Hematopoietic multipotent progenitor cell treated with erythropoietin and hydrocortisone succinate and interleukin-3 and kit ligand, for 6 days (in vitro differentiated cells): ENCODE data around the gene ADGRB3.

Experiments
- DNase-seq: peaks from one replicate; pipeline ENCODE4 v3.0.0-alpha.2; 2015

ADGRB3 gene

DNA sequence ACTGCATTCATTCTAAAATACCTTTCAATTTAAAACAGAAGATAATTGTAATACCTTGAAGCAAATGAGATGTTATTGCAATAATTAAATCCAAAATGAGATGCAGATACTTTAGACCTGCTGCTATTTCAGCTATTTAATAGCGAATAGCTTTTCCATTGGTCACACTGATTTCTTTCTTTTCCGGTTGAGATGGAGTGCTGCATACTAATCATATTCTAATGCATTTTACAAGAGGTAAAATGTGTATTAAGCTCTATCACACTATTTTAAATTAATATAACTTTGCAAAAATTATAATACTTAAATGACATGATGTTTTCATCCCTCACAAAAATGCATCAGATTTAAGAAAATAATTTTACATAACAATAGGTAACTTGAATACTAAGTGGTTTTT lies 74.0 kb downstream of the ADGRB3 start:
- DNase-seq, result no peak

DNA sequence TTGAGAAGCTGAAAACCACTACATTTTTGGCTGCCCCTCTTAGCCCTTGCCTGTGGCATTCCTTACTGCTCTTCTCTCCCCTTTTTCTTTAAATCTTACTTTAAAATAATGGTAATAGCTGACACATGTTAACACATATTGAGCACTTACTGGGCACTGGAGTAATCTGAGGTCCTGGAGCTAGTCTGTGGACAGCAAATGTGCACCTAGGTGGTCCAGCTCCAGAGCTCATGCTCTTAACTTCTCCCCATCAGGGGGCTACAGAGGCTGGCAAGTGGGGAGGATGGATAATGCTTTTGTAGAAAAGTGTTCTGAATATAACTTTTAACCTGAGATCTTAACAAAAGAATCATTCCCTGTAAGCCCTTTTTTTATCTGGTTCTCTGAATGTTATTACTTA lies 74.8 kb downstream of the ADGRB3 start:
- no peak for DNase-seq

DNA sequence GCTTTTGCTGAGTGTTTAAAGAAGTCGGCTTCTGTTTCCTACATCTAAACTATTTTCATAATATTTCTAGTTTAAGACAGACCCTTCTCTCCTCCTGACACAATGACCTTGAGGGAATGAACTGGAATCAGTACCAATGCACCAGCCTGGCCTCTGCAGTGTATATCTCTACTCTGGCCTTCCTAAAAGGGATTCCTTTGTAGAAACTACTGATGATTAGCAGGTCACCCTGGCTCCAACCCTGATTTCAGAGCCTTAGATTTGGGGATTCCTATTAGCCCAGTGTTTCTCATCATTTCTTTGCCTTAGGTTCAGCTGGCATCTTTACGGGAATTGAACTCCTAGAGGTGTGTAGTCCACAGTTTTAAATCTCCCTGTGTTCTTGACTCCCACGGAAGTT lies 75.4 kb downstream of the ADGRB3 start:
- DNase-seq, result no peak

- DNase-seq, result no peak
Measured at GRCh38 chr6:68710916-68711315, 75.8 kb downstream of the ADGRB3 start.

DNA sequence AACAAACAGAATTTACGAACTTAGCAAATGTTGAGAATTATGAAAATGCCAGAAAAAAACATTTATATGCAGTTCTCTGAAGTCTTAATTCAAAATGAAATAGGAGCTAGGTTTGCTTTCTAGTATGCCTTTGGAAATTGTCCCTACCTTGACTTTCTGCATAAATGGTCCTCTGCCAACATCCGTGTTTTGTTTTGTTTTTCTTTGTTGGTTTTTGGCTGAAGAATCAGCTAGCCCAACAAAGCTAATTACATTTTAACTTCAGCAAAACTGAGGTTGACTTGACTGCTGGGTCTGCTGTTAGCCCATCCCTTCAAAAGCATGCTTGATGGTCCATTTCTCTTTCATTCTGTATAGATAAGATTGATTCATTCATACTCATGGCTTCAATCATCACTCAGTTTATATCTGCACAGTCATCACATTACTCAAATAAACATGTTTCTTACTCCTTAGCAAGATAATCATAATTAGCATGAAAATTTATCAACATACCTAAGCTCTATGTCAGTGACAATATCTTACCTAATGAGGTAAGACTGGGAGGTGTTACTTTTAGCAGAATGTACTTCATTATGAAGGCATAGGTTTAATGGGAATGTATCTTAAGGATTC lies 76.4 kb downstream of the ADGRB3 start:
- no peak for DNase-seq

DNA sequence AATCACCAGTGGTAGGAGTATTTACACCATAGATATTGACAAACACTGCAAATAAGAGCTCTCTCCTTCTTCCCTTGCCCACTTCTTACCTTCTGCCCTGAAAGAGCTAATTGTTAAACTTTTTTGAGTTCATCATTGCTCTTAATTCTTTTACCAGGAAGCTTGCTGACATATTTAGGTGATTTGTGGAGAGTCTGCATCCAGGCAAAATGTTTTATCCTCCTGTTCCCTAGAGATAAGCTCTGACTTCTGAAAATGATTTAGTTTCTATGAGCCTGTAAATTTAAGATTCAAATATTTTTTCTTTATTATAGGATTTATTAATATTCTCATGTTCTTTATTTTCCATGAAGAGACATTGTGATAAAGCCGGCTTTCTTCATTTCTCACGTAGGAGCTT lies 81.5 kb downstream of the ADGRB3 start:
- DNase-seq, result no peak

DNA sequence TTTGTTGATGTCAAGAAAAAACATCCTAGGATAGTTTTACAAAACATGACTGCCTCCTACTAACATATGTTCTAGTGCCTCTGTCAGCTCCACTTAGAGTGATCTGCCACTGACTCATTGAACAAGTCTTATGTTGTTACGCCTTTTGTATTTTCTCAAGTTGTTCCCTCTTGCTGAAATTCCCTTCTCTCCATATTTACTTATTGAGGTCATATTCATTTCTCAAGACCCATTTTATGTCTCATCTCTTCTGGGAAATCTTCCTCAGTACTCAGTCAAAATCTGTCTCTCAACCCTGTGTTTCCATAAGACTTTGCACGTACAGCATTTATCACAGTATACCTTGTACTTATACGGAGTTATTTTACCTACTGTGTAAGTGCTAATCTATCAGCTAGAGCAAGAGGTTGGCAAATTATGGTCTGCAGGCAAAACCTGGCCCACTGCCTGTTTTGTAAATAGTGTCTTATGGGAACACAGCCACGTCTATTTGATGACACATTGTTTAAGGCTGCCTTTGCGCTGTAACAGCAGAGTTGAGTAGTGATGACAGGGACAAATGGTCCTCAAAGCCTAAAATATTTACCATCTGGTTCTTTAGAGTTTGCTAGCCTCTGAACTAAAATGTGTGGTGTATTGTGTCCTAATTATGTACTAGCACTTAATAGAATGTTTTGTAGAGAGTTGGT lies 83.4 kb downstream of the ADGRB3 start:
- no peak for DNase-seq

DNA sequence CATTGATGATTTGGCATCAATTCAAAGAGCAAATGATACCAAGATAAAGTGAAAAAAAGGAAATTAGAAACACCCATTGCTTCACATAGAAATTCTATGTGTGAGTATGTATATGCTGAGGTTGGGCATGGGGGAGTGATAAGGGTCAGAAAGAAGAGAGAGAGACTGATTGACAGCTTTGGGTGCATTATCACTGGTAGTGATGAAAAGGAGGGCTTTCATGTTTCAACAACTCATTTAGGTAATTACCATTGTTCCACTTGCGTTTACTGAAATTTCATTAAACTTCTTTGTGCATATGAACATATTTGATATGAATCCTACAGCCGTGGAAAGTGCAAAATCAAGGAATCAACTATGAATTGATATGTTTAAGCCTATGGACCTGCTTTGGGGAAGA lies 84.7 kb downstream of the ADGRB3 start:
- no peak for DNase-seq

GRCh38 chr6:68722891-68723527 lies 87.9 kb downstream of the ADGRB3 start:
- DNase-seq, result no peak

DNA sequence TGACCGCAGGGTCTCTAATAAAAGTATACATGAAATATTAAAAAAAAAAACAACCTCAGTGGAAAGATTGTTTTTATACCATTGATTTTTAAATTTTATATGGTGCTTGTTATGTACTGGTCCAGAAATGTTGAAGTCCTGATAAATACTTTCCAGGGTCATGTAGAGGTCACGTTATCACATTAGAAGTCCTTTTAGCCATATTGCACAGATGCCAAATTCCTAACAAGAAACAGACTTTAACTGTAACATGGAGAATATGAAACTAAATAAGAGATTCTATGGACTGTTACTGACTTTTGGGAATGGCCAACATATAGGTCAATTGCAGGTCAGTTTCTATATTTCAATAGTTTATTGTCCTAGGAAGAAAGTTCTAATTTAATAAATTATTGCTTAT lies 89.0 kb downstream of the ADGRB3 start:
- DNase-seq, result no peak

- no peak for DNase-seq
Measured at GRCh38 chr6:68726337-68726736, 91.3 kb downstream of the ADGRB3 start.

DNA sequence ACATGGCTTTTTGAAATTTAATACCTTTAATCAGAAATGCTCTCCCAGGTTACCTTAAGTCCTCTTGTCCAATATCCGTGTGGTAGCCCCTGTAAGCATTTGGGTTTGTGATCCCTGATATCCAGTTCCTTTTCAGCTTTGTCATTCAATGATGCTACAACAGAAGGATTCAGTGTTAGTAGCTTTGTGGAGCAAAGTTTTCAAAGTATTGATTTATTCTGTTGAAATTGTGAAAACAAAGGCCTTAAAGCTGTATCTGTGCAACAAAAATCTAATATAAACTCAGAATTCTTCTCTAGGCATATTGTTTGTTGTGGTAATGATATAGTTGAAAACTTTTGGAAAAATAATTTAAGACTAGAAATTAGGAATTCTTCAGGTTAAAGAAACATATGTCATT lies 91.9 kb downstream of the ADGRB3 start:
- no peak for DNase-seq

DNA sequence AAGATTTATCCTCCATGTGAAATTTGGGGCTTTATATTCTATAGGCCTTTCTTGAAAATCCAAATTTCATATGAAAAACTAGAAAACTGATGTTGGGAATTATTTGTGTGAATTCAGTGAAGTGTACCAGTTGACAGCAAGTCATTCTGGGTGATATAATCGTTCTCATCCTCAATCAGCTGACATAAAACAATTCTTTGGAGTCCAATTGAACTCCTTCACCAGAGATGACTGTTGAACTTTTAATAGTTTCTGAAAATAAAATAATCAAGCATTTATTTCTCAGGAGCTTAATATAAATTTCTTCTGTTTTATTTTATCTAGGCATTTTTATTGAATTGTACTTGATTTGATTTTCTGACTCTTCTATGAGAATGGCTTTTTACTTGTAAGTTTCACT lies 92.6 kb downstream of the ADGRB3 start:
- no peak for DNase-seq

DNA sequence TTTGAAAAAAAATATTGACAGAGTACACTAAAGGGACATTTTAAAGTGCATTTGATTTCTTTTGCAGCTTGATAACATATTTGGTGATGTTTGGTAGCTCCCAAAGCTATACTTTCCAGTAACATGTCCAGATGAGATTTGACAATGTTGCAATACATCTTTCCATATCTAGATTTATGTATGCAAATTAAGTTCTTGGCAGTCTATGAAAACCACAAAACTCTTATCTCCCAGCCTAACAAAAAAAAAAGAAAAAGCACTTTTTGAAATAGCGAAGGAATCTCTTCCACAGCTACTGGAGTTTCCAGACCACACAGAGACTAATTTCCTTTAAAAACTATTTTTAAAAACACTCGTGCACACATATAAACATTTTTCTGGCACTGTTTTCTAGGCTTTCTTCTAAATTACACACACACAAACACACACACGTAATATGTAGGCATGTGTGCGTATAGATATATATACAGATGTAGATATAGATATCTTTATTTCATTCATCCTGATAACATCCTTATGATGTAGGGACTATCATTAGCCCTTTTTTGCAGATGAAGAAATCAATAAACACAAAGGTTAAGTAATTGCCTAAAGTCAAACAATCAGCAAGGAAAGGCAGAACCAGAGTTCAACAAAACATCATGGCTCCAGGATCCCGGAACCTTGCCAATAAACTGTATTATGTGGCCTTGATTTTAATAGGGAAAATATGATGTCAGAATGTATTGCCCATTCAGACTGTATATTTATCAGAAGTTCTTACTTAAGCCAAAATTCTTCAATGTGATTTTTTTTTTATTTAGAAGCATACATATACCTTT lies 93.3 kb downstream of the ADGRB3 start:
- DNase-seq, result peak; percentile 26

- DNase-seq, result no peak
Measured at GRCh38 chr6:68729377-68729903, 94.4 kb downstream of the ADGRB3 start.

DNA sequence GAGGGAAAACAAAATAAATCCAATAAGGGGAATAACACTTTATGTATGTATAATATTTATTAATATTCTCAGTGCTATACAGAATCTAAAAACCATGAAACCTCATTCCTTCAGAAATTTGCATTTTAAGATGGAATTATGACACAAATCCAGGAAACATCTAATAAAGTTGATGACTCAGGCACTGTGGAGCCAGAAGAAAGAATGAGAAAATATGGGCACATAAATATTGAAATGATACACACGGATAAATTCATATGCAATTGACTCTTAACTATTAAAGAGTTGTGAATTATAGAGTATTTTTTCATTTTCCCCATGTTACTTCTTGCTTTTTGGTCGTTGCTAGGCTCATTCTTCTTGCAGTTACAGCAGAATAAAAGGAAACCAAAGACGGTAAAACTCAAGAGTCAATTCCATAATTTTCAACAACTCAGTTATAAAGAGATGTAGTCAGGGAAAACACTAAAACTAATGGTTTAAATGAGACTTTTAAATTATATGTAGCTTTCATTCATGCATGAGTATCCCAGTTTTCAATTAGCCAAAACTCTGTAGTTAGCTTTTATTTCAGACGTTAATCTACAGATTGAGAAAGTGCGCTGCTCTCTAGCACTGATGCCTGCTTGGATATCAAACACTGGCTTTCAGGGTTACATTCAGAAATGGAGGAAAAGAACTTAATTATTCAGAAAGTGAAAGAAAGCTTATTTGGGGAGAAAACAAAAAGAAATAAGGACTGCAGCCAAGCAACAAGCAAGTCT lies 95.4 kb downstream of the ADGRB3 start:
- DNase-seq, result no peak

DNA sequence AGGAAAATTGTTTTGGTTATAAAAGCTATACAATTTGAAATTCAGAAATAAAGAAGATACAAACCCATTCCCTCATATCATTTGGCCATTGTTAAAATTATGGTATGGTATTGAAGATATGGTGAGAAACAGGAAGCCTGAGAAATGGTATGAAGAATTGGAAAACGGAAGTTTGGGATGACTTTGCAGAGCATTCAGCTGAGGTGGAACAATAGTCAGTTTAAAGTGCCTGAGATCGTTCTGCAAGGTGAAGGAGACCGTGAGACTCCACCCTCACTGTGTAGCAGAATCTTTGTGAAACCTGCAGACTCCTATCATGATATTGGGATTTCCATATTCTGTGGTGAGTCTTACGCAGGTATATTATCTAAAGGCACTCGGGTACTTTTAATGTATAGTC lies 97.3 kb downstream of the ADGRB3 start:
- peak; percentile 4 for DNase-seq

- DNase-seq, result no peak
Measured at GRCh38 chr6:68735866-68736265, 100.8 kb downstream of the ADGRB3 start.

- no peak for DNase-seq
Measured at GRCh38 chr6:68737061-68737460, 102.0 kb downstream of the ADGRB3 start.

GRCh38 chr6:68738039-68738438 lies 103.0 kb downstream of the ADGRB3 start:
- no peak for DNase-seq

- peak; percentile 38 for DNase-seq
Measured at GRCh38 chr6:68740828-68741500, 105.9 kb downstream of the ADGRB3 start.
